CD4-positive, alpha-beta T cell treated with Interleukin-4 for 4 hours (primary cell): ENCODE results near the gene UBAC1.

Experiments used
- DNase-seq: peaks from one replicate; pipeline ENCODE4 v3.0.0-alpha.2; 2020

Gene UBAC1

GRCh38 chr9:135961277-135961715, at the start of gene UBAC1:
Gene UBAC1 (minus strand): TSS chr9:135961373. CDS start chr9:135961162, 211 bp downstream.
- DNase-seq: peak; percentile 94

GRCh38 chr9:136010615-136011361, 49.6 kb upstream of the UBAC1 start:
- DNase-seq: no peak

GRCh38 chr9:136010176-136010575, 49.0 kb upstream of the UBAC1 start:
- no peak for DNase-seq

- DNase-seq: no peak
Observed at GRCh38 chr9:136009516-136009915, 48.3 kb upstream of the UBAC1 start.

- no peak for DNase-seq
Observed at GRCh38 chr9:136008693-136008997, 47.5 kb upstream of the UBAC1 start.

GRCh38 chr9:136007934-136008692, 46.9 kb upstream of the UBAC1 start:
- DNase-seq: no peak

- no peak for DNase-seq
Observed at GRCh38 chr9:136007276-136007933, 46.2 kb upstream of the UBAC1 start.

- no peak for DNase-seq
Observed at GRCh38 chr9:136006169-136006568, 45.0 kb upstream of the UBAC1 start.

- no peak for DNase-seq
Observed at GRCh38 chr9:136004712-136005111, 43.5 kb upstream of the UBAC1 start.

GRCh38 chr9:136004219-136004618, 43.0 kb upstream of the UBAC1 start:
- no peak for DNase-seq

GRCh38 chr9:136003411-136004218, 42.4 kb upstream of the UBAC1 start:
- no peak for DNase-seq

- DNase-seq: no peak
Observed at GRCh38 chr9:136002881-136003280, 41.7 kb upstream of the UBAC1 start.

GRCh38 chr9:136002215-136002614, 41.0 kb upstream of the UBAC1 start:
- no peak for DNase-seq

- DNase-seq: no peak
Observed at GRCh38 chr9:136001231-136001630, 40.1 kb upstream of the UBAC1 start.

GRCh38 chr9:135998410-135999071, 37.4 kb upstream of the UBAC1 start:
- DNase-seq: no peak

- no peak for DNase-seq
Observed at GRCh38 chr9:135998016-135998380, 36.8 kb upstream of the UBAC1 start.

GRCh38 chr9:135997090-135998015, 36.2 kb upstream of the UBAC1 start:
- no peak for DNase-seq

- no peak for DNase-seq
Observed at GRCh38 chr9:135995816-135996215, 34.6 kb upstream of the UBAC1 start.

- DNase-seq: no peak
Observed at GRCh38 chr9:135994501-135995192, 33.5 kb upstream of the UBAC1 start.

GRCh38 chr9:135993765-135994500, 32.8 kb upstream of the UBAC1 start:
- DNase-seq: no peak
